Sigmoid colon (tissue), 7 donors: Measurements from ENCODE around the gene ZIM2. TPM values are rescaled to one million over a fixed set of nuclear protein-coding genes. Genes with fewer than 3 reads are reported as not detected.

Experiments
- DNase-seq: peaks from one replicate; pipeline ENCODE4 v3.0.0-alpha.2; 2019
- H3K27ac ChIP-seq, 4 donors: fragments of 200-600 bp; sonication (generic); one replicate each; pipeline ENCODE4 v1.5.1; 2016 to 2019; ENCODE audit warnings: mild to moderate bottlenecking in 1 of 4
- H3K27me3 ChIP-seq, 3 donors: fragments of 200-600 bp; sonication (generic); one replicate each; pipeline ENCODE4 v1.5.1; 2019; ENCODE audit warnings: mild to moderate bottlenecking in 1 of 3
- H3K36me3 ChIP-seq, 4 donors: fragments of 200-600 bp; sonication (generic); one replicate each; pipeline ENCODE4 v1.5.1; 2016 to 2019
- H3K4me1 ChIP-seq, 4 donors: fragments of 200-600 bp; sonication (generic); one replicate each; pipeline ENCODE4 v1.5.1; 2017 to 2019
- H3K4me3 ChIP-seq, 4 donors: fragments of 200-600 bp; sonication (generic); one replicate each; pipeline ENCODE4 v1.5.1; 2017 to 2019; ENCODE audit warnings: mild to moderate bottlenecking in 2 of 4, moderate library complexity in 1 of 4
- H3K9me3 ChIP-seq, 4 donors: fragments of 200-600 bp in 3 of 4; sonication (generic) in 3 of 4; one replicate each; pipeline versions ENCODE4 v1.5.1 to v1.6.1; 2013 to 2019
- EP300 ChIP-seq, 4 donors: sonication (generic); formaldehyde crosslinking; IDR thresholded peaks; one replicate each; pipeline ENCODE4 v1.6.1; 2017; ENCODE audit warnings: antibody characterized with exemption in 4 of 4
- POLR2A ChIP-seq, 2 donors: fragments of 450-650 bp; IDR thresholded peaks; one replicate each; pipeline ENCODE4 v1.6.1; 2016; ENCODE audit warnings: antibody characterized with exemption in 2 of 2, mild to moderate bottlenecking in 2 of 2, moderate library complexity in 2 of 2
- POLR2AphosphoS5 ChIP-seq, 4 donors: sonication (generic); formaldehyde crosslinking; IDR thresholded peaks; one replicate each; pipeline ENCODE4 v1.6.1; 2017; ENCODE audit warnings: antibody characterized with exemption in 4 of 4
- WGBS, 2 donors: extraction: QIAGEN DNeasy Blood & Tissue Kit; methylation state at CpG; one replicate each; pipeline ENCODE4 v1.1.7; 2013; 5-methylcytosine and 5-hydroxymethylcytosine counted together
- intact Hi-C: fragments of 100-400 bp; cut with DNase I; formaldehyde crosslinking; loops from one replicate; pipeline ENCODE4 v1.15.1; 2023
- polyA plus RNA-seq, 3 donors: library from polyadenylated mRNA; stranded (reverse); fragments of 200-250 nt; gene quantifications; one replicate each; pipeline ENCODE4 v1.2.3, GENCODE V29; 2013
- total RNA-seq, 4 donors: library from RNA; depleted of rRNA; stranded (reverse); fragments of >200 nt; gene quantifications; one replicate each; pipeline ENCODE4 v1.1.0, GENCODE V29; 2016
- TF ChIP-seq, protein P1 (sequence below), 4 experiments: fragments of 450-650 bp in 3 of 4; fragments of 200-600 bp in 1 of 4; IDR thresholded peaks; one replicate each; pipeline ENCODE4 v1.5.1; 2016 to 2019; ENCODE audit warnings: antibody characterized with exemption in 4 of 4, mild to moderate bottlenecking in 3 of 4, moderate library complexity in 2 of 4
- donor health status: healthy with polysubstance abuse.
- donor health status: Bipolar disorder and iron deficiency.
- donor health status: healthy.

Gene ZIM2
- total and polyA plus RNA-seq, 7 donors = 0.09 to 1.6 (median 0.83) TPM; not detected in 2

DNA sequence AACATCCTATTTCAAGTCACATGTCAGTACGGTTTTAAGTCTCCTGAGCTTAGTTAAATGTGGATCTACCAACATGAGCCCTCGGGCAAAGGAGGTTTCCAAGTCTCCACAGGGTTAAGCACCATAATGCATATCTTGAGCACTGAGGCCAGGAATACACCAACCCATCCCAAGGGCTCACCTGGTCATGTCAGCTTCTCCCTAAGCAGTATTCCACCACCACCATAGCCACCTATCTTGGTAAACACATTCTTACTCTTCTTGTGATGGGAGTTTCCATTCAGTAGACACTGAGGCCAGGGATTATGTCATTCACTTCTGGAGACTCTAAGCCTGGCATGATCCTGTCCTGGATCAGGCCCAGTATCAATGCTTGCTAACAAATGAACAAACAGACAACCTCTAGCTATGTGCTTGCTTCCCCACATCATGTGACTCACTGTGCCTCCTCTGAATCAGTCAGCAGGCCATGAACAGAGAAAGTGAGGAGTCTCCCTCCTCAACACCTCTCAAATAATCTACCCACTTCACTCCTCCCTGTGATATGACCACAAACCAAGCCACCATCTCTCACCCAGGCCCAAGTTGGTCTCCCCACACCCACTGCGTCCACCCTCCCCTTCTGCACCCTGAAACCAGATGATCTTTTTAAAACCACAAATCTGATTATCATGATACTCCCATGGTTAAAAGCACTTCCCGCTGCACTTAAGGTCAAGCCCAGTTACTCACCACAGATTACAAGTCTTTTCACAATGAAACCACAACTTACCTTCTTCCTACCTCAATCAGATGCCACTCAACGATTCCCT, 5.8 kb downstream of the ZIM2 start:
- no peak for TF ChIP-seq EP300 (IDR thresholded peaks at IDR 0.05)
- TF ChIP-seq POLR2AphosphoS5 (IDR thresholded peaks at IDR 0.05) = no peak
- TF ChIP-seq POLR2A (IDR thresholded peaks at IDR 0.05) = no peak
- TF ChIP-seq, protein P1, sequence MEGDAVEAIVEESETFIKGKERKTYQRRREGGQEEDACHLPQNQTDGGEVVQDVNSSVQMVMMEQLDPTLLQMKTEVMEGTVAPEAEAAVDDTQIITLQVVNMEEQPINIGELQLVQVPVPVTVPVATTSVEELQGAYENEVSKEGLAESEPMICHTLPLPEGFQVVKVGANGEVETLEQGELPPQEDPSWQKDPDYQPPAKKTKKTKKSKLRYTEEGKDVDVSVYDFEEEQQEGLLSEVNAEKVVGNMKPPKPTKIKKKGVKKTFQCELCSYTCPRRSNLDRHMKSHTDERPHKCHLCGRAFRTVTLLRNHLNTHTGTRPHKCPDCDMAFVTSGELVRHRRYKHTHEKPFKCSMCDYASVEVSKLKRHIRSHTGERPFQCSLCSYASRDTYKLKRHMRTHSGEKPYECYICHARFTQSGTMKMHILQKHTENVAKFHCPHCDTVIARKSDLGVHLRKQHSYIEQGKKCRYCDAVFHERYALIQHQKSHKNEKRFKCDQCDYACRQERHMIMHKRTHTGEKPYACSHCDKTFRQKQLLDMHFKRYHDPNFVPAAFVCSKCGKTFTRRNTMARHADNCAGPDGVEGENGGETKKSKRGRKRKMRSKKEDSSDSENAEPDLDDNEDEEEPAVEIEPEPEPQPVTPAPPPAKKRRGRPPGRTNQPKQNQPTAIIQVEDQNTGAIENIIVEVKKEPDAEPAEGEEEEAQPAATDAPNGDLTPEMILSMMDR (IDR thresholded peaks at IDR 0.05) = no peak
- Histone ChIP-seq H3K27me3 (no peaks in the 10 kb centered on the region), H3K27ac (no peak overlapping the region), H3K9me3 (peaks cover 0 to 24% (median 0%) of the 10 kb centered on the region in 4 donors), H3K36me3 (peaks cover 0 to 15% (median 0%) of the 10 kb centered on the region in 4 donors), H3K4me3 (no peak overlapping the region), H3K4me1 (peaks cover 0 to 12% (median 0%) of the 10 kb centered on the region in 4 donors)
- WGBS, 2 donors = 79 to 80% methylated on average over 5 of the region's 5 CpGs
- intact Hi-C loops = loop anchor here (5.0 kb wide), 2 partner anchors 72 to 263 kb away; no protein-coding TSS in a partner anchor
- DNase-seq = no peak

DNA sequence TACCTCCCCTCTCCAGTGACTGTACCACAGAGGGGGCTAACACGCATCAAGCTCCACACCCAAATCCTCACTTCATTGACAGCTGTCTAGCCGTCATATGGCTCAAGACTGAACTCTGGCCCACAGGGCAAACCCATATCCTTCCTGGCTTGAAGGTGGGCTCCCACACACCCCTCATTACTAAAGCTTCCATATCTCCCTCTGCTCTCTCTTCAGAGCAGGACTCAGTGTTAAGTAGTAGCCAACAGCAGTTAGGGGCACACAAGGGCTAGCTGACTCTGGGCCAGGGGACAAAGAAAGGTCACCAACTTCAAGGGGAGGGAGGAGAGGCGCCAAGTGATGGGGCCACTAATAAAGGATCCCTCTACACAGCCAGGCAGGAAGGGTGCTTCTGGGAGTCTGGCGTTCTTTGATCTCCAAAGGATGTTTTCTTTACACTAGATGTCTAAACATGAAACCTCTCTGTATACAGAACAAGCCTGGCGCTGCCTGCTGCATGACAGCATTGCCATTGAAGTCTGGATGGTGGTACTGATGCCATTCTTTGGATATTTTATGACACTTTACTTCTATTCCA, 8.1 kb downstream of the ZIM2 start:
- TF ChIP-seq EP300 (IDR thresholded peaks at IDR 0.05) (no peak), POLR2AphosphoS5 (IDR thresholded peaks at IDR 0.05) (no peak), POLR2A (IDR thresholded peaks at IDR 0.05) (no peak)
- TF ChIP-seq, protein P1 (IDR thresholded peaks at IDR 0.05) = no peak
- 79 to 81% methylated on average over 5 of the region's 5 CpGs for WGBS, 2 donors
- H3K4me1 ChIP-seq = peaks cover 0 to 5% (median 0%) of the 10 kb centered on the region in 4 donors
- no peak for DNase-seq
- no peaks in the 10 kb centered on the region for H3K27me3 ChIP-seq
- peaks cover 0 to 6% (median 0%) of the 10 kb centered on the region in 4 donors for H3K9me3 ChIP-seq
- H3K36me3 ChIP-seq = peaks cover 0 to 15% (median 0%) of the 10 kb centered on the region in 4 donors
- intact Hi-C loops = no loop called here
- no peak overlapping the region for H3K4me3 ChIP-seq
- H3K27ac ChIP-seq = no peak overlapping the region

- TF ChIP-seq, protein P1 (IDR thresholded peaks at IDR 0.05) = no peak
- TF ChIP-seq EP300 (IDR thresholded peaks at IDR 0.05) = no peak
- TF ChIP-seq POLR2A (IDR thresholded peaks at IDR 0.05) = no peak
- no peak for TF ChIP-seq POLR2AphosphoS5 (IDR thresholded peaks at IDR 0.05)
- Histone ChIP-seq H3K9me3 (no peaks in the 10 kb centered on the region), H3K4me3 (no peak overlapping the region), H3K27me3 (no peaks in the 10 kb centered on the region), H3K36me3 (peaks cover 0 to 15% (median 0%) of the 10 kb centered on the region in 4 donors), H3K4me1 (no peaks in the 10 kb centered on the region), H3K27ac (no peak overlapping the region)
- intact Hi-C loops = no loop called here
- 55 to 68% methylated on average over 2 of the region's 2 CpGs for WGBS, 2 donors
- DNase-seq = no peak
These were observed 9.3 kb downstream of the ZIM2 start for GRCh38 chr19:56831255-56831654.

DNA sequence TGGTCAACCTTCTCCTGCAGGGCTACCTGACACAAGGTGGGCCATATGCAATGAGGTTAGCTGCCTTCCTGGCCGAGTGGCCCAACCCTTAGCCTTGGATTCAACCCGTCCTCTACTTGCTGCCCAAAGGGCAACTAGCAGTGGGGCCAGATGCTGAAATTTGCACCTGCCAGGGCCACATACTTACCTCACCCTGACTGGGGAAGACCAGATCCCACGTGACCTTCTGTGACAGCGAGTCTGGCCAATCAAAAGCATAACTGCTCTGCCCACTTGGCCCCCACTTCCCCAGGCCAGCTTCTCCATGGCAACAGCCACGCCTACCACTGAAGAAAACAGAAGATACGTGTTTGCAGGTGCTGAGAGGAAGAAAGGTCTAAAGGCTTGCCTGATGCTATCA, 10.9 kb downstream of the ZIM2 start:
- Histone ChIP-seq H3K36me3 (peaks cover 0 to 15% (median 0%) of the 10 kb centered on the region in 4 donors), H3K27me3 (no peaks in the 10 kb centered on the region), H3K4me3 (no peak overlapping the region), H3K4me1 (no peaks in the 10 kb centered on the region), H3K27ac (no peak overlapping the region), H3K9me3 (peaks cover 0 to 2% (median 0%) of the 10 kb centered on the region in 4 donors)
- 72 to 77% methylated on average over 6 of the region's 6 CpGs for WGBS, 2 donors
- intact Hi-C loops = no loop called here
- no peak for DNase-seq
- TF ChIP-seq POLR2AphosphoS5 (IDR thresholded peaks at IDR 0.05) = no peak
- TF ChIP-seq EP300 (IDR thresholded peaks at IDR 0.05) = no peak
- TF ChIP-seq POLR2A (IDR thresholded peaks at IDR 0.05) = no peak
- TF ChIP-seq, protein P1 (IDR thresholded peaks at IDR 0.05) = no peak
